HG03066 (cell line): Measurements from ENCODE around the gene C3orf80.
"Not testable (repeated sequence)": the region's sequence is repeated elsewhere in the genome, so short reads cannot be mapped to it uniquely, and the experiment has no call there.

Experiments used
- ATAC-seq: cut with Tn5 transposase; IDR thresholded peaks from one replicate; pipeline ENCODE4 v1.9.1; 2021; ENCODE audit warnings: low read depth; ENCODE audit not compliant: unreplicated experiment

C3orf80 gene

GRCh38 chr3:160225176-160226025 is at the start of gene C3orf80:
Gene C3orf80 (plus strand): TSS chr3:160225422. CDS start chr3:160225636, 214 bp downstream.
- peak; percentile 64 for ATAC-seq

GRCh38 chr3:160176923-160177322 is 48.3 kb upstream of the C3orf80 start:
- ATAC-seq: no peak

GRCh38 chr3:160178661-160179060 is 46.6 kb upstream of the C3orf80 start:
- not testable (repeated sequence) for ATAC-seq

DNA sequence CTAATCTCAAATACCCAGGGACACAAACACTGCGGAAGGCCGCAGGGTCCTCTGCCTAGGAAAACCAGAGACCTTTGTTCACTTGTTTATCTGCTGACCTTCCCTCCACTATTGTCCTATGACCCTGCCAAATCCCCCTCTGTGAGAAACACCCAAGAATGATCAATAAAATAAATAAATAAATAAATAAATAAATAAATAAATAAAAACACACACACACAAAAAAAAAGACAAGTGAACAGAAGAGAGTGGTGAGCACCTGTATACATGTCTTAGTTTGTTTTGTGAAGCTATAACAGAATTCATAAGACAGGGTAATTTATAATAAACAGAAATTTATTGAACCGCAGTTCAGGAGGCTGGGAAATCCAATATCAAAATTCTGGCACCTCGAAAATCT is 45.8 kb upstream of the C3orf80 start:
- not testable (repeated sequence) for ATAC-seq

- ATAC-seq: no peak
Observed at GRCh38 chr3:160179906-160180305, 45.3 kb upstream of the C3orf80 start.

DNA sequence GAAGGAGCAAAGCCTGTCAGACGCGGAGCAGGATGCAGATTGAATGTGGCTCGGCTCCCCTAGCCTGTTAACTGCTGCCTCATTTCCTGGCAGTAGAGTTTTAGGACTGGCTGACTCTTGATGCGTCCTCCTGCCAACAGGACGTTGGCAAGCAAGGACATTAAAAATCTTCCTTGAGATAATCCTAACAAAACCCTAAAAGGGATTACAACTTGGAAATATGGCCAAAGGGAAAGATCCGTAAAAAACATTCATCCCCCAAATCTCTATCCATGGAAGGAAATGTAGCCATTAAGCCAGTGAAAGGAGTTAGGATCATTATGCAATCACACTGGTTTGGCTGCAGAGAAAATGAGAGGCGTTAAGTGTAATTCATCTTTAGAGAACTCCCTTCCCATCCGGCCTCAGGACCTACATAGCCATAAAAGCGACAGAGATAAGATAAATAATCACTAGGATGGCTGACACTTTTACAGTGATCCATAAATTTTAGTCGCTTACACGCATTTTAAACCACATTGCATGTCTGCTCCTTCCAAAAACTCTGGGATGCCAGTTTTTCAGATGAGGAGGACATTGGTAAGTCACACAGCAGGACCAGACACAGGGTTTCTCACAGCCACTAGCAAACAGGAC is 44.5 kb upstream of the C3orf80 start:
- ATAC-seq: no peak

- ATAC-seq: no peak
Observed at GRCh38 chr3:160183345-160184076, 41.7 kb upstream of the C3orf80 start.

- no peak for ATAC-seq
Observed at GRCh38 chr3:160184655-160185054, 40.6 kb upstream of the C3orf80 start.

DNA sequence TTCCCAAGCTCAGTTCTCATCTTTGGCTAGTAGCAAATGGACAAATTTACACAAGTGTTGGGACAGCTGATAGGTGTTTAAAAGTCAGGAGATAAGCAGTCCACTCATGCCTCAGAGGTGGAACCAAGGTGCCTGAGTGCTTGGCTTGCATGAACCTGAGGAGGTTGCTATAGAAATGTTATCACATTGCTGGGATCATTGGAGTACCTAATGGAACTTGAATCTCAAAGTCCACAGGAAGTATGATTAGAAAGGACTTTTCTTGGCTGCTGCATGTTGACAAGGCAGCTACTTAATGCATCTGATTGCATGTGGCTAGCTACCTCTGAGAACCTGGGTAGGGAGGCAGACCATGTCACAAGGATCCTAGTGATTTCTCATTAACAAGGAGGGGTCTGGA is 39.5 kb upstream of the C3orf80 start:
- no peak for ATAC-seq

DNA sequence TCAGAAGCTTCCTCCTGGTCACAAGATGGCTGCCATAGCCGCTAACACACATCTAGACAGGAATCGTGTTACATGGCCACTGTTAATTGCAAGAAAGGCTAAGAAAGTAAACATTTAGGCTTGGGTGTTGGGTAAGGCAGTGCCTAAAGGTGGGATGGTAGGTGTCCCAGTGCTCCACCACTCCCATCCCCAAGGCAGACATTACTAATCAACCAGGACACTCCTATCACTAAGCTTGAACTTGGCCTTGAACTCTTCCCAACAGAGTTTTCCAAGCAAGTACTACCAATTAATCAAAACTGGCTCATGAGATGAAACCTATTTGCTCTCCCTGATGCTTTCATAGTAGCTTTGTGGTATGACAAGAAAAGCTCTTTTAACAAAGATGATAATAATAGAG is 37.9 kb upstream of the C3orf80 start:
- no peak for ATAC-seq

- ATAC-seq: no peak
Observed at GRCh38 chr3:160192310-160193029, 32.8 kb upstream of the C3orf80 start.

- ATAC-seq: no peak
Observed at GRCh38 chr3:160193644-160194192, 31.5 kb upstream of the C3orf80 start.

GRCh38 chr3:160194438-160194837 is 30.8 kb upstream of the C3orf80 start:
- no peak for ATAC-seq

DNA sequence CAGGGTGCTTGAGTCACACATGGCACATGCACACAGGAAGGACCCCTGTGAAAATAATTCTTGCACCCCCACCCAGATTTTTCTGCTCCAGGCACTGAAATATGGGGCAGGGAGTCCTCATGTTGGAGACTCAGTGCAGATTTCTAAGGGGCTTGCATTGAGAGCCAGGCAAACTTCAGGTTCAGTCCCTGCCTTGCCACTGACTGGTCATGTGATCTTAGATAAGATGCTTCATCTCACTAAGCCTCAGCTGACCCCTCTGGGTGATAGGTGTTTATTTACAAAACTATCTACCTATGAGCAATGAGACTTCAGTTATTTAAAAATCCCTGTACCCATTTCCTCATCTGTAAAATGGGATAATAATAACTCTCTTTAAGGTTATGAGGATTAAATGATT is 30.1 kb upstream of the C3orf80 start:
- no peak for ATAC-seq

DNA sequence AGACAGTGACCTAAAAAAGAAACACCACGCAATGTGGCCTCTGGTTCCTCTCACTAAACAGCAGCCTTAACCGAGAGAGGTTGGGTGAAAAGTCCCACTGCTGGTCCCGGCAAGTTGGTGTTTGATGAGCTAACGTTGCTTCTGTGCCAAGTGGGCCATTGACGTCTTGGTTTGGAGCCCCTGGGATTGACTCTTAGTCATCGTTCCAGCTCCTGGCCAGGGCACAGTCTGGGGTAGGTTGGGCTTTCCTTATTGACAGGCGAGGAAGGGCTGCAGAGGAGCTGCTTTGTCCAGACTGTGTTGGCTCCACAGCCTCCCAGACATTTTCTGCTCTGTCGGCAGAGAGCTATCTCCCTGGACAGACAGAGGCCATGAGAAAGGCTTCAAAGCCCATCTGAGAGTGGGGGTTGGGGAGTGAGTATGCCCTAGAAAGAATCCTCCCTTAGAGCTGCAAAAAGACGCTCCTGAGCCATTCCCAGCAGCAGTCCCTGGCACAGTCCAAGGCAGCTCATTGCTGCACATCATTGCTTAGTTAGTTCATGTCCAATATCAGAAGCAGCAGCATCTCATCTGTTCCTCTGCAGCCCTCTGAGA is 28.6 kb upstream of the C3orf80 start:
- ATAC-seq: no peak

DNA sequence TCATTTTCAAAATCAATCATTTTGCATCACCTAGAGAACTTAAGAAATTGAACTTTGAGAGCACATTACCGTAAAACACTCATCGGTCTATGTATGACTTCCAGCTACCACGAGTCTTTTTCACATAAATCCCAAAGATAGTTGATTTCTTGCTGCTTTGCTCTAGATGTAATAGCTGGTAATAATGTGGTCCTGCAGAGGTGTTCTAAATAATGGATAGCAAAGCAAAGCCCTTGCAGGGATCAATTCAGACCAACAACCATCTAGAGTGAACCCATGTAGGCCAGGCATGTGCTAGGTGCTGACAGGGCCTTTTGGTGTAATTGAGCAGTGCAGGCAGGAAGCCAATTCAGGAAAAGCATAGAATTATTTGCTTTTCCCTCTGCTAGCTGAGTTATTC is 26.1 kb upstream of the C3orf80 start:
- ATAC-seq: no peak

DNA sequence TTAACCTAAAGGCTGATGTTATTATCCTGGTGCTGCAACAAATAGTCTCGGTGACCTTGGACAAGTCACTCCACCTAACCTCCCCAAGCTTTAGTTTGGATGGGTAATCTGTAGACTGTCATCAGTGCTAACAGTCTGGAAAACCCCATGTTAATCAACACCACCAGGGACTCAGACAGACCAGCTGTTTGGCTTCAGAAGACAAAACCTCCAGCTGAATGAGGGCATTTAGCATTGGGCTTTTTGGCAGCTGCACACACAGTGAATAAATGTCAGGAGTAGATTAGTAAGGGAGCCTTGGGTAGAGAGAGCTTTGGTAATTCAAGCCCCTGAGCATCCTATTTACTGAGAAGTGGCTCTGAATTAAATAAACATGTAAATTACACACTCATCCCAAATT is 24.9 kb upstream of the C3orf80 start:
- no peak for ATAC-seq

DNA sequence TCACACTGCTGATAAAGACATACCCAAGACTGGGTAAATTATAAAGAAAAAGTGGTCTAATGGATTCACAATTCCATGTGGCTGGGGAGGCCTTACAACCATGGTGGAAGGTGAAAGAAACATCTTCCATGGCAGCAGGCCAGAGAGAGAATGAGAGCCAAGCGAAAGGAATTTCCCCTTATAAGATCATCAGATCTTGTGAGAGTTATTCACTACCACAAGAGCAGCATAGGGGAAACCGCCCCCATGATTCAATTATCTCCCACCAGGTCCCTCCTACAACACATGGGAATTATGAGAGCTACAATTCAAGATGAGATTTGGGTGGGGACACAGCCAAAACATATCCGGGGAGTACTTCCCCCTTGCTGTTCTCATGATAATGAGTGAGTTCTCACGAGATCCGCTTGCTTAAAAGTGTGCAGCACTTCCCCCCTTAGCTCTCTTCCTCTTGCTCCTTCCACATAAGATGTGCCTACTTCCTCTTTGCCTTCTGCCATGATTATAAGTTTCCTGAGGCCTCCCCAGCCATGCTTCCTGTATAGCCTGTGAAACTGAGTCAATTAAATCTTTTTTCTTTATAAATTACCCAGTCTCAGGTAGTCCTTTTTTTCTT is 20.7 kb upstream of the C3orf80 start:
- not testable (repeated sequence) for ATAC-seq

- ATAC-seq: no peak
Observed at GRCh38 chr3:160205606-160206005, 19.6 kb upstream of the C3orf80 start.

- ATAC-seq: no peak
Observed at GRCh38 chr3:160210341-160210740, 14.9 kb upstream of the C3orf80 start.
